NCI-H2227 (cell line): ENCODE data around the gene ATP2B3.

ENCODE experiments used
- DNase-seq: peaks from one replicate; lab custom pipeline; 2025; ENCODE audit not compliant: unreplicated experiment; lab: John Stamatoyannopoulos, UW

ATP2B3 gene

DNA sequence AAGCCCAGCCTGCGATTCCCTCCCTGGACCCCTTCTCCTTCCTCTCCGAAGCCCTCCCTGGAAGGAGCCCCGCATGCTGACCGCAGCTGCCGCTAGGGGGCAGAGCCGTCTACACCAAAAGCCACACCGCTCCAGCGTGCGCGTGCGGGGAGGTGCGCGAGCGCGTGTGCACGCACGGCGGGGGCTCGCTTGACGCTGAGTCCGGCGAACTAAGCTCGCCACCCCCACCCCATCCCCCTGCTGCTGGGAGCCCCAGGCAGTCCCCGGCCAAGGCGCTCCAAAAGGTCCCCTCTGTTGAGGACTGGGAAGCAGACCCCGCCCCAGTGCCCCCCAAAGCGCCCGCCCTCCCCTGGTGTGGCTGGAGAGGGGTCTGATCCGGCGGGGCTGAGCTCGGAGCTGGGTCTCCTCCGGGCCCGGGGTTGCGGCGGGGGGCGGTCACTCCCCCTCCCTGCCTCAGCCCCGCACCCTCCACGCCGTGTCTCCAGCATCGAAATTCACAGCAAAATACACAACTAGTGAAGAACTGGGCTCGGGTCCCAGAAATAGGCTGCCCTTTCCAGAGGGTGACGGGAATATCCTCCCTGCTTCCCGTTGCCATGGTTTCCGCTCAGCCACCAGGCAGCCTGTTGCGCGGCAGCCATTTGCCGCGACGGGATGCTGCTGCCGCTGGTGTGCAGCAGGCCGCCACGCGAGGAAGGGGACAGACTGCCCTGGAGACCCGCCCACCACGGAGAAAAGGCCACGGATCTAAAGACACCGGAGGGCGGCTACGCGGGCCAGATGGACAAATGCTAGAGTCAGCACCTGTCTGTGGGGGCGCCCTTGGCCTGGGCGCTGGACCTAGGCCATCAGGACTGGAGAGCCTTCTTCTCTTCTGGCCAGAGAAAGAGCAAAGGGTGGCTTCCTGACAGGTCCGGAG lies 92.7 kb downstream of the ATP2B3 start:
- peak; percentile 94 for DNase-seq

DNA sequence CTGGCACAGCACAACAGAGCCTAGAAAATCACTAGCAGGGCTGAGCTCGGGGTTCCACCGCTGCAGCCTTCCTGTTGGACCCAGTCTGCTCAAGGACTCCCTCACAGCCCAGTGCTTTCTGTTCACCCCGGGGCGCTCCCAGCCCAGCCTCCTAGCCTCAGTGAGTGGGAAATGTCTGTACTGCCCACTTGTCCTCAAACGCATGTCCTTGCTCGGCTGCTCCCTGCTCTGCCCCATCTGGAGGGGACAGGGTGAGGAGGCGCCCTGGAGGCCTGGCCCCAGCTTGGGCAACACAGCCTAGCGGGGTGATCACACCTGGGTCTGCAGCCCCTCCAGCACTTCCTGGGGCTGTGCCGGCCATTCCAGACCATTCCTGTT lies 93.4 kb downstream of the ATP2B3 start:
- no peak for DNase-seq

DNA sequence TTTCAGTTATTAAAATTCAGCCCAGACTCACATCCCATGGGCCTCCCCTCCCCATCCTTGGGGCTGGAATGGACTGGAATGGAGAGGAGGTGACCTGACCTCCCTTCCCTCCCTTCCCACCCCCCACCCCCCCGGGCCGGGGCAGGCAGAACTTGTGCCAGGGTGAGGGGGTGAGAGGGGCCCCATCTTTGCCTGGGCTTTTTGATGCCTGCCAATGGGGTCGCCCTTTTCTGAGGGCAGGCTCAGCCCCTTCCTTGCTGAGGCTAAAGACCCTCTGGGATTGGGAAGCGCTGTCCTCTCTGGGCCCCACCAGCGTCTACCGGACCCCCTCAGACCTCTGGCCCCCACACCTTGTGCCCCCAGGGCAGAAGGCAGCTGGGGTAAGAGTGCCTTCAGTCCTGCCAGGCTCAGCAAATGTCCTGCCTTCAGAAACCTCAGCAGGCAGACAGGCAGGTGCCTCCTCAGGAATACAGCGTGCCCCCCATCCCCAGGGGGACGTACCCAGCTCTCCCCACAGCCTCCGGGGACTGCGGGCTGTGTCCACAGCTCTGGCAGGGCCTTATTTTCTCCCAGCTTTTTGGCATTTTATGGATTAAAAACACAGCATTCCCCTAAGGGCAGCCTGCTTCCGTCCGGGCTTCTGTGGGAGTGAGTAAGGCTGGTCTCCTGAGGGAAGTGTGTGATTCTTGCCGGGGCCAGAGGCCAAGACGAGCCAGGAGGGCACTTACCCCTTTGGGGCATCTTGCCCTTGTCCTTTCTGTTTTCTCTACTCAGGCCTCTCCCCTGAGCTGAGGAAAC lies 94.1 kb downstream of the ATP2B3 start:
- no peak for DNase-seq

DNA sequence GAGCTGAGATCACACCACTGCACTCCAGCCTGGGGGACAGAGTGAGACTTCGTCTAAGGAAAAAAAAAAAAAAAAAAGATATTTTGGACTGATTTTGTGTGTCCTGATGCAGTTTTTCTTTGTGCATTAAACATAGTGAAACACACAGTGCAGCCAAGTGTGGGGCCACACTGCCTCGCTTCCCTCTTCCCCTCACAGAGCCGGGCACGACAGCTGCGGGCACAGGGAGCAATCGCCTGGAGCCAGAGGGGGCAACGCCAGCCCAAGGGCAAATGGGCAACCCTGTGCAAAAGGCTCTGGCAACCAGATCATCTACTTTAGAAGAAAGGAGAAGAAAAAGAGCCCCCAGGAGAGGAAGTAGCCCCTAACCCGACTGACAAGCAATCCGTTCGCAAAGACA lies 95.0 kb downstream of the ATP2B3 start:
- no peak for DNase-seq

DNA sequence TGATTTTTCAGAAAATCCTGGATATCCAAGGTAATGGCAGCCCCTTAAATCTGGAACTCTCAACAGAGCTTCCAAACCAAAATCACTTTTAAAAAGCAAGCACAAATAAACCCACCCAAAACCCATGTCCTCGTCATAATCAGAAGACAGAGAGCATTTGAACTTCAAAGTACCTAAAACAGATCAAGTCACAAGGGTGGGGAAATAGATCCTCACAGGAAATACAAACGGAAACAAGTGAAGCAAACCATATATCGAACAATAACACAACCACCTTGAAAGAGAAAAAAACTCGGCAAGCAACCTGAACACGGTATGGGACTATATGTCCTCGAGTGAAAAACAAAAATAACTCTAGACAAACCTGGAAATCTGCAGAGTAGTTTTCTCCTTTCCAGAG lies 97.4 kb downstream of the ATP2B3 start:
- DNase-seq, result no peak

DNA sequence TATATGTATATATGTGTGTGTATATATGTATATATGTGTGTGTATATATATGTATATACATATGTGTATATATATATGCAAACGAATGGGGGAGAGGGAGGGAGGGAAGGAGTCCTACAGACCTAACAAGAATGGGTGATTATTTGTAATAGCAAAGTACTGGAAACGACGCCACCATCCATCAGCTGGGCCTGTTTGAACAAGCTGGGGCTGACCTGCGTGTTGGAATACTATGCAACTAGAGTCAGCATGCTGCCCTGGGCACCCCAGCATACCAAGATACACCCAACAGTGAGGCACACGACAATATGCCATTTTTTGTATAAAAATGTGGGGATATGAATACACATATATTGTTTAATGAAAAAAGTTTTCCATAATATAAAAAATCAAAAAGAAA lies 103.1 kb downstream of the ATP2B3 start:
- no peak for DNase-seq

DNA sequence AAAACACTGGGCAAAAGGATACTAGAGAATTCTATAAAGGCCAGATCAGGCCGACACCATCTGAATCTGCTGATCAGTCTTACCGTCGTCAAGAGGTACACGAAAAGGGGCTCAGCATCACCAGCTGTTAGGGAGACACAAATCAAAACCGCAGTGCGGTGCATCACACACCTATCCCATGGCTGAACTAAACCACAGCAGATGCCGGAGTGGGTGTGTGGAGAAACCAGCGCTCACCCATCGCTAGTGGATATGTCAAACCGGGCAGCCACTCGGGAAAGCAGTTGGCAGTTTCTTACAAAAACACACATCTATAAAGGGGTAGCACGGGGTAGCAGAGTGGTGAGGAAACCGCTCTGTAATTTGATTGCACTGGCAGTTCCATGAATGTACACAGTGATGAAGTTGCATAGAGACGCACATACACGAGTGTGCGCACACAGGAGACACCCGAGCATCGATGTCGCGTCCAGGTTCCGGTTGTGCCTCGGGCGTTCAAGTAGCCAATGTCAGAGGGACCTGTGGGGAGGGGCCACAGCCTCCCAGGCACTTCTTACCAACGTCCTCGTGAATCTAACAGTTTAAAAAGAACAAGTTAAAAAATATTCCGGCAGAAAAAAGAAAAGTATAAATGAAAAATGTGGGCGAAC lies 104.6 kb downstream of the ATP2B3 start:
- no peak for DNase-seq

DNA sequence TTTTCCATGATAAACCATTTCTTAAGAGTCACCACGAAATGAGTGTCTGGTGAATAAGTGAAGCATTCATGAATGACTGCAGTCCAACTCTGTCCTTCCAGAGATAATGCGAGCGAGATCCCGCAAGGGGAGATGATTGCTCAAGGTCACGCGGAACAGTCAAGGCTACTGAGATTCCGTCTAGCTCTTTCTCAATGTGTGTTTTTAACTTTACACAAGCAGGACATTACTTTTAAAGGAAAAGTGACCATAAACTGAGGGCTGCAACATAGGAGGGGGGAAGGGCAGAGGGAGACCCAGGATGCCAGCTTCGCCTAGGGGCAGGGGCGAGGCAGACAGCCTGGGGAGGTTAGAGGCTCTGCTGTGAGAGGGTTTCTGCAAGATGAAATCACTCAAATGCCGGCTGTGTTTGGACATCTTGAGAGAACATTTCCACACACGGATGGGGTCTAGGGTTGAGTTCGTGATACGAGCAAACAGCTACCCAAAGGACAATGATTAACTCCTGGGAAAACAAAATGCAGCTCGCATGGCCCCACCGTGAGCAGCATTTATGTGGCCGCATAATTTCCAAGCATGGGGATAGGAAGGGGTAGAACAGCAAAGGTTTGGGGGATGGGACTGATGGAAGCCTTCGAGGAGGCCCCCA lies 105.3 kb downstream of the ATP2B3 start:
- no peak for DNase-seq

DNA sequence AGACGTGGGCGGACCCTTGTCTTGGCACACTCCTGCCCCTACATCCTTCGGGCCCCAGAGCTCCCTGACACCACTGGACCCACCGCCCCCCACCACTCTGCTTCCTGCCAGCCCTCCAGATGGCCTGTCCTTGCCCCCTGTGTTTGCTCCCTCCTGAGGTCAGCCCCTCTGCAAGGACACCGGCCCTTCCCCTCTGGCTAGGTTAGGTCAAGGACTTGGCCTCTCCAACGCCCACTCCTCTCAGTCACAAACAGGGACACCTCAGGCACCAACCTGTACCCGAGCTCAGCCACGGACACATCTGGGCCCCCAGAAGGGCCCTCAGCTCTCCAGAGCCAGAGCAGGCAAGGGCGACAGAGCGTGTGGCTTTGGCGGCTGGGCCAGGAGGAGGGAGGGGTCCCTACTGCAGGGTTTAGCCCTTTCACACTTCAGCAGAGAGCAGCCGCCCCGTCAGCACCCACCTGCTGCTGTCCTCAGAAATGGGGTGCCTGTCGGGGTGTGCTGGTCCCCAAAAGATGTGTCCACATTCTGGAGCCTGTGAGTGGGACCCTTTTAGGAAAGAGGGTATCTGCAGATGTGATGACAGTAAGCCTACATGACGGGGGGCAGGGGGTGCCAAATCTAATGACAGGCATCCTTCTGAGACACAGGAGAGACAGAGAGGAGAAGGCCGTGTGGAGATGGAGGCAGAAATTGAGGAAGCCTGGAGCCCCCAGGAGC lies 106.0 kb downstream of the ATP2B3 start:
- DNase-seq, result no peak

DNA sequence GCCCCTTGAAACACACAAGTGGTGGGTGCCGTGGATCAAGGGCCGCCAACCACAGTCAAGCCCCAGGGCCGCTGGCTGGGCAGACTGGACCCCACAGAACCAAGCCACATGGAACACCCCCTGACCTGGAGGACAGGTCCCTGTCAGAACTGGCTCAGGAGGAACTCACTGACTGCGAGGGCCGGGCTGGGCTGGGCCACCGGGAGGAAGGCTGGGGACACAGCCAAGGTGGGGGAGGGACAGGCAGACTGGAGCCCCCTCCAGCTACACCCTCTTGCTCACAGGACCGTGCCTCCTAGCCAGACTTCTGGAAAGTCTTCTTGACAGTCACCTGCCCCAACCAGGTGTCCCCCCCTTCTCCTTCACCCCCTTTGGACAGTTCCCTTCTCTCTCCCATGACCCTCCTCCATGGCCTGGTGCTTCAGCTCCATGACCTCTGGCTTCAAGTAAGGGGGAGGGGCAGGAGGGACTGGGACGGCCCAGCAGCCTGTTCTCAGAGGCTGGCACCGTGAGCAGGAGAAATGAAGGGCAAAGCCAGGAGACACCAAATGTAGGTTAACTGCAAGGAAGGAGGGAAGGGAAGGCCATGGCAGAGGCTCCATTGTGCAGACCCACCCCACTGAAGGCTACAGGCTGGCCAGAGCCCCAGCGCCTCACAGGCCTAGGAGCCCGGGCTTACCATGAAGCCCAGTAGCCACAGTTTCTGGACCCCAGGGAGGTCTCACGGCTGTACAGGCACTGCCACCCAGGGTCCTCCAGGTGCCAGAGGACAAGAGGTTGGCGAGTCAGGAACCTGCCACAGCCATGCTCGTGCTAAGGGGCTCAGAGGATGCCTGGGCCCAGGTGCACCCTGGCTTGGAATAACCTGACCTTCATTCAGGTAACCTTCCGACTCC lies 107.0 kb downstream of the ATP2B3 start:
- no peak for DNase-seq

DNA sequence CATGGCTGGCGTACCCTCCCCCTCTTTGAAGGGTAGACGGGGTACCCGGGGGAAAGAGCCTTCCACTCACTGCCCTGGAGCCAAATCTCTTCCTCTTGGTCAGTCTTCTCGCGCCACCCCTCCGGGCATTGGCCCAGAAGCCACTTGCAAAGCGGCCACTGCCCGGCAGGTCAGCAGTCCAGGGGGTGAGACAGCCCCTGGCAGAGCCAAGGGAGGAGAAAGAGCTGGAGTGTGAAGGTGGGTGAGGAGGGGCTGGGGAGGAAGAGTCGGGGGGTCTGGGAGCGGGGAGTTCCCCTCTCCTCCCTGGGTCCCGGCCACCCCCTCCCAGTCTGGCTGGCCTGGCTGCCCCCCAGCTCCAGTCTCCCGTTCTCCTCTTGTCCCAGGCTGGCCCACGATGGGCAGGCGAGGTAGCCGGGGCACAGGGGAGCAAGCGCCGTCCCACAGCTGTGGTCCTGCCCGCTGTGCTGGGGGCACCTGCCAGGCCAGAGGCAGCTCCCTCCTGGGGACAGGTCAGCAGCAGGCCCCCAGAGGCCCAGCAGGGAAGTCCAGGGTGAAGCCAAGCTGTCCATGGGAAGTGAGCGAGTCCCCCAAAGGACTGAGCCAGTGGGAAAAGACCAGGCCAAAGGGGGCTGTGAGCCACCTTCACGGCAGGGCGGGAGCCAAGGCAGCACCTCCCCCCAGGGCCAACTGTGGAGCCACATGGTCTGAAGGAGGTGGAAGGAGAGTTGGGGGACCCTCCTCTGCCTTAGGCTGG lies 108.0 kb downstream of the ATP2B3 start:
- no peak for DNase-seq

DNA sequence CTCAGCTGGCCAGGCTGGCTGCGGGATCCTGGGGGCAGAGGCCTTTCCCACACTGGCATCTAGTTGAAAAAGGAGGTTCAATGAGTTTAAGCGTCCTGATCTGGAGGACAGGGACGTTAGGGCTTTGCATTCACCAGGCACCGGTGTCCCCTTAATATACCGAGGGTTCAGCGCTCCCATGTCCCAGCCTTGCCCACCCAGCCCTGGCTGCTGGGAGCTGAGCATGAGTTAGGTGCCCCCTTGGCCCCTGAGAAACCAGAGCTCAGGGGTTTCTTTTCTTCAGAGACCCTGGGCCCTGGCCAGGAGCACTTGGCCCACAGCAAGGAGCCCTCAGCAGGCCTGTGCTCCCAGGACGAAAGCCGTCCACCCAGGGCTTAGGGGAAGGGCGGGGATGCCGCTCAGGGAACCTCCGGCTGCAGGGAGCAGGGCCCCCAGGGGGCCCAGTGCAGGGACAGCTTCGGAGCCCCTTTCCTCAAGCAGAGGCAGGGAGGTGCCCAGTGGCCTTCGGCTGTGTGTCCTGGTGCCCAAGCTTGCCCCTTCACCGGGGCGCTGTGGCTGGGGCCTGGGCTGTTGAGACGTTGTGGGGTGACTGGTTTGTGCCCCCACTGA lies 108.7 kb downstream of the ATP2B3 start:
- no peak for DNase-seq

DNA sequence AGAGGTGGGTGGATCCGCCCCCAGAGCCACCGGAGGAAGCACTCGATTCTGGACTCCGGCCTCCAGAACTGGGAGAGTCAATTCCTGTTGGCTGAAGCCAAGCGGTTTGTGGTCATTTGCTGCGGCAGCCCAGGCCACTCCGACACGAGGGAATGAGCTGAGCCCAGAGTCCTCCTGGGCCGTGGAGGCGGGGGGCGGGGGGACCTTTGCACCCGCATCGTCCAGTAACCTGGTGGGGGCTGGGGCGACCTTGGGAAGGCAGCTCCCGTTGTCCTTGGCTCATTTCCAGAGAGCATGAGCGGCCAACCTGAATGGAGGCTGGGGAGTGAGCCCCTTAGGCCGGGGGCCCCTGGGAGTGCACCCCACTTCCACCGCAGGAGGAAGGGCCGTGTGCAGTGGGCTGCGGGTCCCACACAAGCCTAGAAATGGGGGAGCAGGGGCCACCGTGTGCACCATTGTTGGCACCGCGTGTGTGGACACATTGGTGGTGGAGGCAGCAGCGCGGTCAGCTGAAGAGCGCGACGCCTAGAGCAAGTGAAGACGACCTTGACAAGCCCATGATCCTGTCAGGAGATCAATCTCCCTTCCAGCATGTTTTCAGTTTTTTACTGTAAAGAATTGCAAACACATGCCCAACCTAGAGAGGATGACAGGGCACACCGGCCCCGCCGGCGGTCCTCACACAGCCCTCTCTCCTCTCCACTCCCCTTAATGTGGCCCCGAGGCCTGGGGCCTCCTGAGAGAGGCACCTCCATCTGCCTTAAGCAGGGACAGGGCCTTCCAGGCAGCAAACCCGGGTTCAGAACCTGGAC lies 109.6 kb downstream of the ATP2B3 start:
- no peak for DNase-seq

DNA sequence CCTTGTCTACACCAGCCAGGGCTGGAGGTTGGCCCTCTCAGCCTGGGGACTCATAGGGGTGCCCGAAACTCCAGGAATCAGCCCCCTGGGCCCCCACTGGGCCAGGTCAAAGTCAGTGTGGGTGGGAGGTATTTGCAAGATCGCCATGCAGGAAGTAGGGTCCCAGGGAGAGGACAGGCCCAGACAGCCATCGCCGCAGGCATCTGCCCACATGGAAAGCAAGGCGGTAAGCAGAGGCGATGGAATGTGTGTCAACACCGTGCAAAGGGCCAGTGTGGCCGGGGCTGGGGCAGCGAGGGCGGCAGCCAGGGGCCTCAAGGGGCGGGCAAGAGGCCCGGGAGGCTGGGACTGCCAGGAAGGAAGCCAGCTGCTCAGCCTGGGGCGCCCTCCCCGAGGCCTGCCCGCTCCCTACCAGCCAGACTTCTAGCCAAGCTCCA lies 110.3 kb downstream of the ATP2B3 start:
- no peak for DNase-seq

DNA sequence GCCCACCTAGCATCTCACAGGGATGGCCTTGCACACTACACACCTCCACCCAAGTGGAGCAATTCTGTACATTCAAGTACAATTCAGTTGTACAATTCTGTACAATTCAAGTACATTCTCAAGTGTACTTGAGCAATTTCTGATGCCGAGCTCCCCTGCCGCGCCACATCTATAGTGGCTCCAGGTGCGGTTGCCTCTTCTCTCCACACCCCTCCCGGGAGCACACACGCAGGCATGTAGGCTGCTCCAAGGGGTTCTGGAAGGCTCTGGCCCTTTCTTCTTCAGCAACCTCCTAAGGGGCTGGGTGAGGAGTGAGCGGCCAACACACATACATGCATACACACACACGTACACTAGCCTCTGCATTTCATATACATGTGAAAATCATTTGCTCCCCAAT lies 110.7 kb downstream of the ATP2B3 start:
- peak; percentile 17 for DNase-seq

DNA sequence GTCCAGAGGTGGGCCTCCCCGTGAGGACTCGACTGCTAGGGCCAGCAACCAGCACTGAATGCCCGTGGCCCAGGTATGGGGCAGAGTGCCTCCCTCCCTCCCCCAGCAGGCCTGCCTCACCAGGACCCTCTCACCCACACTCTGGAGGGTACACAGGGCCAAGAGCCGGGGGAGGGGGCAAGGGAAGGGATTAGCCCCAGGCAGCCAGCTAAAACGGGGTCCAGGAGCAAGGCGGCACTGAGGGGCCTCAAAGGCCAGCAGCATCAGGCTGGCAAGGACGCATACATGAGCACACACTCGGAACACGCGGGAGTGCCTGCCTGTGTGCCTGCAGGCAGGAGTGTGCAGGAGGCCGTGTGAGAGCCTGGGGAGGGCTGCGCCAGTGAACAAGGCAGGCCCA lies 111.2 kb downstream of the ATP2B3 start:
- no peak for DNase-seq

DNA sequence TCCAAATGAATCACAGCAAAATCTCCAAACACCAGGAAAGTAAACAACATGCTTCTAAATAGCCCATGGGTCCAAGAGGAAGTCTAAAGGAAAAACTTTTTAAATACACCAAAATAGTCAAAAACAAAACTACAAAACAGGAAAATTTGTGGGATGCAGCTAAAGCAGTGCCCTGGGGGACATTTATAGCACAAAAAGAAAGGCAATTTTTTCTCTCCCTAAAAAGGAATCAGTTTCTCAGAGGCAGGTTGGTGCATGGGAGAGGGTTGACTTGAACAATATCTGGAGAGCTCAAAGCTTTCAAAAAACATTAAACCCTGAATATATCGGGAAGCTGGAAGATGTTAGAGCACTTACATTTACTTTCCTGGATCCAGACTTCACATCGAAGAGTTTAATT lies 113.9 kb downstream of the ATP2B3 start:
- no peak for DNase-seq
